H1 (cell line): Measurements from ENCODE around the gene DNMT1. TPM values are rescaled to one million over a fixed set of nuclear protein-coding genes. Genes with fewer than 3 reads are reported as not detected.

Source experiments
- CTCF ChIA-PET: fragments of 300-600 bp; sonication (Branson Sonifier 250); formaldehyde crosslinking; loops from one replicate; lab custom pipeline; 2021; ENCODE audit not compliant: partially characterized antibody; lab: Charles Lee
- POLR2A ChIA-PET: fragments of 300-600 bp; sonication (Branson Sonifier 250); formaldehyde crosslinking; loops from one replicate; lab custom pipeline; 2021; ENCODE audit warnings: inconsistent platforms; ENCODE audit not compliant: partially characterized antibody; lab: Charles Lee
- DNase-seq, 2 experiments: peaks; one replicate each; pipeline versions ENCODE4 v3.0.0 to v3.0.0-alpha.2; 2010 to 2022; ENCODE audit warnings: low spot score in 2 of 2, low read depth in 1 of 2, mixed read lengths in 1 of 2
- FAIRE-seq: peaks from 2 replicates; lab custom pipeline; 2011; peaks lifted over from hg19 to GRCh38; lab: Jason Lieb, UNC
- H2AFZ ChIP-seq: 2 replicates; pipeline ENCODE4 v1.8.1; 2012; ENCODE audit warnings: low read length, inconsistent platforms
- H2AK5ac ChIP-seq: 2 replicates; pipeline ENCODE4 v1.6.1; 2013; ENCODE audit warnings: low read depth, low read length
- H2BK120ac ChIP-seq: replicated peaks from 2 replicates; pipeline ENCODE3; 2013; ENCODE audit warnings: low read depth, low read length, inconsistent platforms
- H2BK12ac ChIP-seq: 2 replicates; pipeline ENCODE4 v1.6.1; 2013; ENCODE audit warnings: low read depth, low read length
- H2BK15ac ChIP-seq: 2 replicates; pipeline ENCODE4 v1.6.1; 2013; ENCODE audit warnings: low read length
- H2BK20ac ChIP-seq: 2 replicates; pipeline ENCODE4 v1.6.1; 2013; ENCODE audit warnings: low read length
- H2BK5ac ChIP-seq: 2 replicates; pipeline ENCODE4 v1.6.1; 2013; ENCODE audit warnings: low read depth, low read length
- H3K14ac ChIP-seq: 2 replicates; pipeline ENCODE4 v1.6.1; 2013; ENCODE audit warnings: inconsistent platforms; ENCODE audit not compliant: insufficient read length
- H3K18ac ChIP-seq: 2 replicates; pipeline ENCODE4 v1.6.1; 2013; ENCODE audit warnings: low read length; ENCODE audit errors: extremely low read depth
- H3K23ac ChIP-seq: 2 replicates; pipeline ENCODE4 v1.6.1; 2013; ENCODE audit warnings: inconsistent platforms; ENCODE audit not compliant: insufficient read length
- H3K23me2 ChIP-seq: 2 replicates; pipeline ENCODE4 v1.6.1; 2013; ENCODE audit warnings: low read depth, low read length
- H3K27ac ChIP-seq: 2 replicates; pipeline ENCODE4 v1.6.1; 2011; ENCODE audit warnings: low read depth, low read length, inconsistent platforms
- H3K27me3 ChIP-seq, 4 experiments: replicated peaks in 1 of 4; 1 replicate in 1 of 4; 2 replicates in 3 of 4; pipeline versions ENCODE4 v1.6.1 to v1.8.1; 2011 to 2013; ENCODE audit warnings: low read length in 3 of 4, mild to moderate bottlenecking in 3 of 4, inconsistent platforms in 2 of 4, mixed read lengths in 2 of 4, moderate library complexity in 1 of 4; ENCODE audit not compliant: control insufficient read depth in 3 of 4, insufficient read depth in 3 of 4; ENCODE audit errors: extremely low read depth in 1 of 4
- H3K36me3 ChIP-seq, 4 experiments: 2 replicates each; pipeline versions ENCODE4 v1.6.1 to v1.8.1; 2011 to 2013; ENCODE audit warnings: mild to moderate bottlenecking in 4 of 4, low read length in 3 of 4, moderate library complexity in 2 of 4, control low read depth in 1 of 4, inconsistent platforms in 1 of 4; ENCODE audit not compliant: insufficient read depth in 4 of 4, control insufficient read depth in 2 of 4
- H3K4ac ChIP-seq: replicated peaks from 2 replicates; pipeline ENCODE3; 2013; ENCODE audit warnings: low read length, low read depth, mixed read lengths, inconsistent platforms; ENCODE audit not compliant: insufficient read length
- H3K4me1 ChIP-seq, 4 experiments: replicated peaks in 1 of 4; 1 replicate in 1 of 4; 2 replicates in 3 of 4; pipeline versions ENCODE4 v1.6.1 to v1.8.1; 2011 to 2013; ENCODE audit warnings: low read length in 3 of 4, inconsistent platforms in 2 of 4, mixed read lengths in 1 of 4; ENCODE audit not compliant: insufficient read depth in 4 of 4, control insufficient read depth in 3 of 4
- H3K4me2 ChIP-seq, 2 experiments: 2 replicates each; pipeline versions ENCODE4 v1.6.1 to v1.8.1; 2011 to 2013; ENCODE audit warnings: low read depth in 2 of 2, low read length in 2 of 2, control low read depth in 1 of 2, inconsistent platforms in 1 of 2, mild to moderate bottlenecking in 1 of 2; ENCODE audit not compliant: insufficient read depth in 1 of 2
- H3K4me3 ChIP-seq, 4 experiments: fragments of 200-600, 300-600 bp in 1 of 4; sonication (generic), shearing (Covaris generic), sonication (Bioruptor Twin) in 1 of 4; 2 replicates each; pipeline versions ENCODE4 v1.5.1 to v1.8.1; 2011 to 2016; ENCODE audit warnings: low read length in 4 of 4, low read depth in 3 of 4, control low read depth in 2 of 4, inconsistent platforms in 2 of 4, mild to moderate bottlenecking in 2 of 4, mixed read lengths in 1 of 4, moderate library complexity in 1 of 4; ENCODE audit not compliant: insufficient read depth in 2 of 4; ENCODE audit errors: extremely low read depth in 1 of 4
- H3K56ac ChIP-seq: replicated peaks from 2 replicates; pipeline ENCODE3; 2013; ENCODE audit warnings: low read depth, mild to moderate bottlenecking, mixed read lengths, low read length, inconsistent platforms; ENCODE audit not compliant: insufficient read length
- H3K79me1 ChIP-seq: 2 replicates; pipeline ENCODE4 v1.6.1; 2013; ENCODE audit warnings: low read depth, low read length, control low read depth
- H3K79me2 ChIP-seq, 2 experiments: 2 replicates each; pipeline versions ENCODE4 v1.6.1 to v1.8.1; 2012 to 2013; ENCODE audit warnings: low read length in 2 of 2, mild to moderate bottlenecking in 2 of 2, inconsistent platforms in 1 of 2; ENCODE audit not compliant: insufficient read depth in 2 of 2, control insufficient read depth in 1 of 2
- H3K9ac ChIP-seq, 4 experiments: replicated peaks in 1 of 4; 1 replicate in 1 of 4; 2 replicates in 3 of 4; pipeline versions ENCODE4 v1.6.1 to v1.8.1; 2011 to 2013; ENCODE audit warnings: low read depth in 3 of 4, low read length in 3 of 4, control low read depth in 2 of 4, mild to moderate bottlenecking in 2 of 4, moderate library complexity in 2 of 4, inconsistent platforms in 1 of 4; ENCODE audit errors: extremely low read depth in 1 of 4
- H3K9me3 ChIP-seq, 2 experiments: 2 replicates each; pipeline versions ENCODE4 v1.6.1 to v1.8.1; 2012 to 2013; ENCODE audit warnings: mild to moderate bottlenecking in 2 of 2, moderate library complexity in 2 of 2, control low read depth in 1 of 2, inconsistent platforms in 1 of 2, low read depth in 1 of 2, low read length in 1 of 2, mixed read lengths in 1 of 2; ENCODE audit not compliant: insufficient read depth in 2 of 2
- H4K20me1 ChIP-seq, 2 experiments: replicated peaks in 1 of 2; 2 replicates each; pipeline versions ENCODE3 to v1.8.1; 2011 to 2013; ENCODE audit warnings: inconsistent platforms in 2 of 2, low read length in 2 of 2, mild to moderate bottlenecking in 1 of 2; ENCODE audit not compliant: insufficient read depth in 2 of 2, control insufficient read depth in 1 of 2
- H4K5ac ChIP-seq: 2 replicates; pipeline ENCODE4 v1.6.1; 2013; ENCODE audit warnings: low read length, low read depth, mixed read lengths, inconsistent platforms; ENCODE audit not compliant: insufficient read length
- H4K8ac ChIP-seq: 2 replicates; pipeline ENCODE4 v1.8.0; 2013; ENCODE audit warnings: mild to moderate bottlenecking, moderate library complexity, low read length, inconsistent platforms; ENCODE audit not compliant: insufficient read depth; ENCODE audit errors: extremely low read depth
- H4K91ac ChIP-seq: replicated peaks from 2 replicates; pipeline ENCODE3; 2013; ENCODE audit warnings: low read length, mixed read lengths, inconsistent platforms; ENCODE audit not compliant: insufficient read length
- E2F6 ChIP-seq: IDR thresholded peaks from 2 replicates; pipeline ENCODE4 v1.6.1; 2012; ENCODE audit warnings: inconsistent platforms
- GTF2F1 ChIP-seq: IDR thresholded peaks from 2 replicates; pipeline ENCODE4 v1.6.1; 2012; ENCODE audit warnings: low read depth, low read length, improper control_type of control experiment, borderline replicate concordance
- KDM1A ChIP-seq: fragments of 200-600, 300-600 bp; sonication (generic); IDR thresholded peaks from 2 replicates; pipeline ENCODE4 v1.7.1; 2016; ENCODE audit warnings: mild to moderate bottlenecking, low read length, borderline replicate concordance
- KDM5A ChIP-seq: fragments of 200-600 bp; IDR thresholded peaks from 2 replicates; pipeline ENCODE4 v1.7.1; 2012; ENCODE audit warnings: mild to moderate bottlenecking, low read length, inconsistent platforms, mixed read lengths
- POLR2A ChIP-seq, 2 experiments: IDR thresholded peaks; 1 replicate in 1 of 2; 2 replicates in 1 of 2; pipeline ENCODE4 v1.6.1; 2011; ENCODE audit warnings: low read depth in 2 of 2, low read length in 2 of 2, mild to moderate bottlenecking in 2 of 2; ENCODE audit errors: control extremely low read depth in 1 of 2
- RXRA ChIP-seq: IDR thresholded peaks from 2 replicates; pipeline ENCODE4 v1.6.1; 2011; ENCODE audit warnings: low read depth, mild to moderate bottlenecking, low read length, moderate library complexity; ENCODE audit not compliant: insufficient read depth
- SIX5 ChIP-seq: IDR thresholded peaks from 2 replicates; pipeline ENCODE4 v1.6.1; 2011; ENCODE audit warnings: mild to moderate bottlenecking, low read depth, low read length
- SP4 ChIP-seq: IDR thresholded peaks from 2 replicates; pipeline ENCODE4 v1.6.1; 2012; ENCODE audit warnings: low read length, inconsistent platforms
- SUZ12 ChIP-seq: fragments of 200-600 bp; sonication (generic); IDR thresholded peaks from 2 replicates; pipeline ENCODE4 v1.6.1; 2012; ENCODE audit warnings: mild to moderate bottlenecking, inconsistent platforms, low read length, moderate library complexity, mixed read lengths
- TEAD4 ChIP-seq: IDR thresholded peaks from 2 replicates; pipeline ENCODE4 v1.6.1; 2012; ENCODE audit warnings: low read depth, low read length, inconsistent platforms, mixed read lengths
- YY1 ChIP-seq: IDR thresholded peaks from 2 replicates; pipeline ENCODE4 v1.6.1; 2011; ENCODE audit warnings: low read depth, mild to moderate bottlenecking, low read length
- ZNF274 ChIP-seq: IDR thresholded peaks from 2 replicates; pipeline ENCODE4 v1.7.0; 2012; ENCODE audit warnings: low read length, borderline replicate concordance; ENCODE audit errors: extremely low read depth
- WGBS, 2 experiments: shearing (Covaris generic) in 1 of 2; methylation state at CpG; one replicate each; pipeline versions ENCODE4 v1.1.6 to v1.1.7; 2013 to 2015; ENCODE audit warnings: low lambda C conversion rate in 2 of 2, mixed read lengths in 2 of 2, inconsistent platforms in 1 of 2, low coverage in 1 of 2, missing lambda C conversion rate in 1 of 2; ENCODE audit not compliant: insufficient replicate concordance in 2 of 2, insufficient coverage in 1 of 2, insufficient read length in 1 of 2; ENCODE audit errors: extremely low coverage in 1 of 2, missing lambda C conversion rate in 1 of 2; 5-methylcytosine and 5-hydroxymethylcytosine counted together
- polyA plus RNA-seq, 7 experiments: library from polyadenylated mRNA; depleted of rRNA in 3 of 7; stranded (reverse) in 5 of 7; unstranded in 2 of 7; fragments of >200 nt in 5 of 7; fragments of 200-250 nt in 2 of 7; gene quantifications; 1 replicate in 5 of 7; 2 replicates in 1 of 7; 4 replicates in 1 of 7; pipeline versions ENCODE4 v1.2.1 to v1.2.3, GENCODE V29; 2011 to 2013; ENCODE audit warnings: missing spikeins in 2 of 7, mixed read lengths in 2 of 7
- total RNA-seq: library from RNA; stranded (reverse); fragmentation: NEBNext Ultra II Directional; extraction: Animal tissue kit (Norgen Biotek cat#: 25700); gene quantifications from 2 replicates; pipeline ENCODE4 v1.2.1, GENCODE V29; 2021

The DNMT1 gene
- total and polyA plus RNA-seq, 2 of the 8 experiments (the other 6 are each of a cell fraction or from before 2014, with no cell fraction given), result 101 to 210 TPM

GRCh38 chr19:10133596-10133995 lies 61.2 kb downstream of the DNMT1 start:
- FAIRE-seq, result no peak
- Histone ChIP-seq H3K36me3 (peaks cover 29 to 65% (median 47%) of the 10 kb centered on the region in 4 experiments), H3K14ac (no peak overlapping the region)

More at GRCh38 chr19:10133596-10133995, 61.2 kb downstream of the DNMT1 start:
- H3K4ac ChIP-seq, result no peak overlapping the region
- no peak for TF ChIP-seq SP4
- no peak for TF ChIP-seq KDM1A
- no peak for TF ChIP-seq GTF2F1
- TF ChIP-seq SIX5, result no peak
- TF ChIP-seq ZNF274, result no peak
- TF ChIP-seq SUZ12, result no peak
- TF ChIP-seq KDM5A, result no peak
- TF ChIP-seq YY1, result no peak
- no peak for TF ChIP-seq E2F6
- no peak for TF ChIP-seq TEAD4
- TF ChIP-seq RXRA, result no peak
- no peak for TF ChIP-seq POLR2A (IDR thresholded peaks at IDR 0.05; ENCODE audit: control extremely low read depth in 1 of 2, low read depth in 2 of 2, low read length in 2 of 2)
- 89% methylated on average over 11 of the region's 11 CpGs; no CpG with 5 or more reads in 1 of the 2 experiments for WGBS, 2 experiments
- H3K4me1 ChIP-seq, result no peaks in the 10 kb centered on the region
- no peaks in the 10 kb centered on the region for H3K9me3 ChIP-seq
- no peak for DNase-seq
- no peaks in the 10 kb centered on the region for H3K79me2 ChIP-seq
- no peak overlapping the region for H2BK12ac ChIP-seq
- H2BK120ac ChIP-seq, result no peak overlapping the region
- H2BK5ac ChIP-seq, result no peak overlapping the region
- no peaks in the 10 kb centered on the region for H3K23me2 ChIP-seq
- H4K91ac ChIP-seq, result no peak overlapping the region
- no peaks in the 10 kb centered on the region for H3K79me1 ChIP-seq
- H2BK15ac ChIP-seq, result no peak overlapping the region
- CTCF ChIA-PET, result interaction anchor here (0.6 to 1.4 kb wide), 6 partner anchors 12 to 203 kb away, joined by 3 to 10 read pairs (median 3); no protein-coding TSS in a partner anchor
- H4K5ac ChIP-seq, result no peak overlapping the region
- H4K8ac ChIP-seq, result no peak overlapping the region
- no peak overlapping the region for H3K4me3 ChIP-seq
- no peak overlapping the region for H3K27ac ChIP-seq
- peaks cover 3 to 17% of the 10 kb centered on the region in 2 experiments for H4K20me1 ChIP-seq
- H3K9ac ChIP-seq, result no peak overlapping the region
- no peak overlapping the region for H2BK20ac ChIP-seq
- POLR2A ChIA-PET, result interaction anchor here (0.9 to 29.1 kb wide), 6 partner anchors 8 to 53 kb away, joined by 3 to 412 read pairs (median 4); partner anchors contain the start of genes ANGPTL6, P2RY11 and PPAN
- no peak overlapping the region for H2AK5ac ChIP-seq
- H2AFZ ChIP-seq, result no peak overlapping the region
- no peak overlapping the region for H3K18ac ChIP-seq
- no peak overlapping the region for H3K23ac ChIP-seq
- no peak overlapping the region for H3K56ac ChIP-seq
- H3K27me3 ChIP-seq, result no peaks in the 10 kb centered on the region
- no peak overlapping the region for H3K4me2 ChIP-seq
